ENCODE measurements around the gene FLT3LG.

Gene FLT3LG

DNA sequence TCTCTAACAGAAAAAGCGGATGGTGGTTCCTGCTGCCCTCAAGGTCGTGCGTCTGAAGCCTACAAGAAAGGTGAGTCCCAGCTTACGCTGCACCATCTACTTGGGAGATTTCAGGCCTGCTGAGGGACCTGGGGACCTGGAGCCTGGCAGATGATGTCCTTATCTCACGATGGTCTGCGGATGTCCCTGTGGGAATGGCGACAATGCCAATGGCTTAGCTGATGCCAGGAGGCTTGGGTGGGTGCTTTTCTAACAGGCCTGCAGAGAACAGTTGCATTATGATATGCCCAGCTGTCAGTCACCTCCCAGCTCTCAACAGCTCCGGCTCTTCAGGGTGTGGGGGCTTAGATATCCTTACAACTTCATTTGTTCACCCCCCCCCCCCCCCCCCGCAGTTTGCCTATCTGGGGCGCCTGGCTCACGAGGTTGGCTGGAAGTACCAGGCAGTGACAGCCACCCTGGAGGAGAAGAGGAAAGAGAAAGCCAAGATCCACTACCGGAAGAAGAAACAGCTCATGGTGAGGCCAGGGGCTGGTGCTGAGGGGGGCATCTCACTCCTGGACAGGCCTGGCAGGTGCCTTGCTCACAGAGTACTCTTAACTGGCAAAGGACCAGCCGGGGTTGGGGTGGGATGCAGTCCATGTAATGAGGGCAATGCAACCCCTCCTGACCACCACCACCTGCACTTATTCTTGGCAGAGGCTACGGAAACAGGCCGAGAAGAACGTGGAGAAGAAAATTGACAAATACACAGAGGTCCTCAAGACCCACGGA is 17.2 kb downstream of the FLT3LG start:
- no peak overlapping the region for H3K4me3 ChIP-seq (ENCODE audit: low read depth, low read length)
- TF ChIP-seq, protein P1, sequence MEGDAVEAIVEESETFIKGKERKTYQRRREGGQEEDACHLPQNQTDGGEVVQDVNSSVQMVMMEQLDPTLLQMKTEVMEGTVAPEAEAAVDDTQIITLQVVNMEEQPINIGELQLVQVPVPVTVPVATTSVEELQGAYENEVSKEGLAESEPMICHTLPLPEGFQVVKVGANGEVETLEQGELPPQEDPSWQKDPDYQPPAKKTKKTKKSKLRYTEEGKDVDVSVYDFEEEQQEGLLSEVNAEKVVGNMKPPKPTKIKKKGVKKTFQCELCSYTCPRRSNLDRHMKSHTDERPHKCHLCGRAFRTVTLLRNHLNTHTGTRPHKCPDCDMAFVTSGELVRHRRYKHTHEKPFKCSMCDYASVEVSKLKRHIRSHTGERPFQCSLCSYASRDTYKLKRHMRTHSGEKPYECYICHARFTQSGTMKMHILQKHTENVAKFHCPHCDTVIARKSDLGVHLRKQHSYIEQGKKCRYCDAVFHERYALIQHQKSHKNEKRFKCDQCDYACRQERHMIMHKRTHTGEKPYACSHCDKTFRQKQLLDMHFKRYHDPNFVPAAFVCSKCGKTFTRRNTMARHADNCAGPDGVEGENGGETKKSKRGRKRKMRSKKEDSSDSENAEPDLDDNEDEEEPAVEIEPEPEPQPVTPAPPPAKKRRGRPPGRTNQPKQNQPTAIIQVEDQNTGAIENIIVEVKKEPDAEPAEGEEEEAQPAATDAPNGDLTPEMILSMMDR (IDR thresholded peaks at IDR 0.05; ENCODE audit: low read depth, low read length), result no peak

DNA sequence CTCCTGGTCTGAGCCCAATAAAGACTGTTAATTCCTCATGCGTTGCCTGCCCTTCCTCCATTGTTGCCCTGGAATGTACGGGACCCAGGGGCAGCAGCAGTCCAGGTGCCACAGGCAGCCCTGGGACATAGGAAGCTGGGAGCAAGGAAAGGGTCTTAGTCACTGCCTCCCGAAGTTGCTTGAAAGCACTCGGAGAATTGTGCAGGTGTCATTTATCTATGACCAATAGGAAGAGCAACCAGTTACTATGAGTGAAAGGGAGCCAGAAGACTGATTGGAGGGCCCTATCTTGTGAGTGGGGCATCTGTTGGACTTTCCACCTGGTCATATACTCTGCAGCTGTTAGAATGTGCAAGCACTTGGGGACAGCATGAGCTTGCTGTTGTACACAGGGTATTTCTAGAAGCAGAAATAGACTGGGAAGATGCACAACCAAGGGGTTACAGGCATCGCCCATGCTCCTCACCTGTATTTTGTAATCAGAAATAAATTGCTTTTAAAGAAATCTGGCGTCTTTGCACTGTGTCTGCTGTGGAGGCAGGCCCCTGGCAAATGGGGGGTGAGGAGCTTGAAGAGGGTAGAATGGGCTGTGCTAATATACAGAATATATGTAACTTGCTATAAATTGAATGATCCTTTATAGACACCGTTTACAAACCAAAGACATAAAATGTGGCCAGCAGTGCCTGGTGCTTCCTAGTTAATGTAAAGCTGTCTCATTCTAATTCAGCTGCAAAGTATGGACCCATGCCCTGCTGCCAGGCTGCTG is 18.0 kb downstream of the FLT3LG start:
- no peak overlapping the region for H3K4me3 ChIP-seq (ENCODE audit: low read depth, low read length)
- TF ChIP-seq, protein P1 (IDR thresholded peaks at IDR 0.05; ENCODE audit: low read depth, low read length), result no peak

DNA sequence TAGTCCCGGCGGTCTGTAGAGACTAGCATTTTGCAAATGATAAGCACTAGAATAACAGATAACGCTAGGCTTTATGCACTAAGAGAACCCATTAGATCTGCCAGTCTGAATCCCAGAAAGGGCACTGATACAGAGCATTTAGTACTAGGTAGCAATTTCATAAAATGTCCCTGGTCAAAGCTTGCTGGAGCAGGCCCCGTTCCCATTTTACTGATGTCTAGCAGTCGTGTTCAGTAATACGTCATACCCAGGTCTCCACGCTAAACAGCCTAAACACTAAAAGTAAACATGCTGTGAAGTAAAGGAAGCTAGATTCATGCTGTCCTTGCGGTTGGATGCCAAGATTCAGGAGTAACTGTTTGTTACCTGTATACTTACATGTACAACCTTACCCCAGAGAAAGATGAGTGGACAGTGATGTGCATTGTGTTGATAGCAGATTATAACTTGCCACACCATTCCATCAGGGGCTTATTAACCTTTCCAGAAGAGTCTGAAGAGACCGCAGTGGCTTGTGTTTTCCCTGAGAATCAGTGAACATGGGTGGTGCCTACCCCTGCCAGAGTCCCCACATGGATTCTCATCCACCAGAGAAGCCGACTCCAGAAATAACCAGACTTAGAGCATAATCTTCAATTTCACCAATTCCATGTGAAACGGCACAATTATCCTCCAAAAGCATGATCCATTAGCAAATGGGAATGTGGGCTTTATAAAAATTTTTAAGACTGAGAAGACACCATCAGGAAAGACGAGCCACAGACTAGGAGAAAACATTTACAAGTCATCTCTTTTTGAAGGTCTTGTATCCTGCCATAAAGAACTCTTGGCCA is 18.8 kb downstream of the FLT3LG start:
- TF ChIP-seq, protein P1 (IDR thresholded peaks at IDR 0.05; ENCODE audit: low read depth, low read length), result no peak
- H3K4me3 ChIP-seq (ENCODE audit: low read depth, low read length), result no peak overlapping the region

DNA sequence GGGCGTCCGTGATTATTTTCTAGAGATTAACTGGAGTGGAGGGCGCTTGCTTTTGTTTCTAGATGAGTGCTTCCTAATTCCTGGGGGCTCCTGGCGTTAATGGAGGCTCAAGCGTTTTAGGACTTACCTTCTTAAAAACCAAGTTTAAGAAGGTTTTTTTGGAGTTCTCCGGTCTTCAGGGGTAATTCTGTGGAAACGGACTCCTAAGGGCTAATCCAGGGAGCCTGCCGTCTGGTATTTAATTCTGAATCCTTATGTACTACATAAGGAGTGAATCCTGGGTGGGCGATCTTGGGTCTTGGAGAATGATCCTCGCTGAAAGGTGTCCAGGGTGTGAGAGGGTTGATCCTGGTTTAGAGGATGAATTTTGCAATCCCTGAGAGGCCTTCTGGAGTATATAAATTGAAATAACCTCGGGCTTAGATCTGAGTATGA is 22.6 kb downstream of the FLT3LG start:
- H3K4me3 ChIP-seq (ENCODE audit: low read depth, low read length), result peak overlapping the region; percentile 74
- TF ChIP-seq, protein P1 (IDR thresholded peaks at IDR 0.05; ENCODE audit: low read depth, low read length), result no peak

DNA sequence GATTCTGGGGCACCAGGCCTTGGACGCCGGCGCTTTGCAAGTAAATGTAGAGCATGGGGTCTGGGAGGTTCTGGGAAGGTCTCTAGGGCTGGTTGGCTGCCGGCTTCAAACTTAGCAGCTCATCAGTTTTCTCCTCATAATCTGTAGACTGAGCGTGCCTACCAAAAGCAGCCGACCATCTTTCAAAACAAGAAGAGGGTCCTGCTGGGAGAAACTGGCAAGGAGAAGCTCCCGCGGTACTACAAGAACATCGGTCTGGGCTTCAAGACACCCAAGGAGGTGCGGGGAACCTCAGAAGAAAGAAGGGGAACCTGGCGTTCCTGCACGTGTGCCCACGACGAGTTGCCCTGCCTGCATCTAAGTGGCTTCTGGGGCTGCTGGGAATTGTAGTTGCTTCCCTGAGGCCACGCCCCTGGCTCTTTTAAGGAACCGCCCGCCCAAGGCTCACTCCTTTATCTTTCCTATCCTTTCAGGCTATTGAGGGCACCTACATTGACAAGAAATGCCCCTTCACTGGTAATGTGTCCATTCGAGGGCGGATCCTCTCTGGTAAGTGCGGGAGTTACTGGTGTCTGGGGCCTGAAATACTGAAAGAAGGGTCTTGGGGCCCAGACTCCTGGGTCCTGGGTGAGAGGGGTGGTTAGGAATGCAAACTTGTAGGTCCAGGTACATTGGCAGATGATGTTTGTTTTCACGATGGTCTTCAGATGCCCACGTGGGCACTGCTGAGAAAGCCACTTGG is 23.2 kb downstream of the FLT3LG start:
- TF ChIP-seq, protein P1 (IDR thresholded peaks at IDR 0.05; ENCODE audit: low read depth, low read length), result no peak
- peak overlapping the region; percentile 74 for H3K4me3 ChIP-seq (ENCODE audit: low read depth, low read length)

DNA sequence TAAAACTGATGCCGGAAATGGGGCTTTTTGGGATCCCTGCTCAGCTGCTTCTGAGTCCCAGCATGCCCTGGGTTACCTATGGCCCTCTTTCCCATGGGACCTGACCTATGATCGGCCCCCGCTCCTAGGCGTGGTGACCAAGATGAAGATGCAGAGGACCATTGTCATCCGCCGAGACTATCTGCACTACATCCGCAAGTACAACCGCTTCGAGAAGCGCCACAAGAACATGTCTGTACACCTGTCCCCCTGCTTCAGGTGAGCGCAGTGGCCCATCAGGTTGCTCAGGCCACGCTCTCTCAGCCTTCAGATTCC is 23.7 kb downstream of the FLT3LG start:
- TF ChIP-seq, protein P1 (IDR thresholded peaks at IDR 0.05; ENCODE audit: low read depth, low read length), result no peak
- H3K4me3 ChIP-seq (ENCODE audit: low read depth, low read length), result peak overlapping the region; percentile 74

All from WI38 (cell line).